NCI-H2196 treated with DMSO at 0.1 percent for 48 hours (cell line): ENCODE data around the gene TBC1D8B.

Experiments used
- DNase-seq: peaks from one replicate; lab custom pipeline; 2025; ENCODE audit not compliant: unreplicated experiment; lab: John Stamatoyannopoulos, UW

Gene TBC1D8B

DNA sequence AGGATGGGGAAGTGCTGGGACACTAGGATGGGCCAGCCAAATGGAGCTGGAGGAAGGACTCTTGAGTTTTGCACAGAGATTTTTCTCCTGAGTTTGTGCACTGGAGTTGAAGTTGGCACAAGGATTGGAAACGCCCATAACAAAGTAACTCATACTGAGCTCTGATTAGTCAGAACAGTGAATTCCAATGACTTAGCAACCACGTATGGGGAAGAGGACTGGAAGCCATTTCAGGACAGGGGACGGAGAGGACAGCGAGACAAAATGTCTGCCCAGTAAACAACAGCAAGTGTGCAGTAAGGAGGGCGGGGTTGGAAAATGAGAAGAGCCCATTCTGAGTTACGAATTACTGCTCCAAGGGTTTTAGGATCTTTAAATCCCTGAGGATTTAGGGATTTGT lies 94.8 kb downstream of the TBC1D8B start:
- DNase-seq: no peak

DNA sequence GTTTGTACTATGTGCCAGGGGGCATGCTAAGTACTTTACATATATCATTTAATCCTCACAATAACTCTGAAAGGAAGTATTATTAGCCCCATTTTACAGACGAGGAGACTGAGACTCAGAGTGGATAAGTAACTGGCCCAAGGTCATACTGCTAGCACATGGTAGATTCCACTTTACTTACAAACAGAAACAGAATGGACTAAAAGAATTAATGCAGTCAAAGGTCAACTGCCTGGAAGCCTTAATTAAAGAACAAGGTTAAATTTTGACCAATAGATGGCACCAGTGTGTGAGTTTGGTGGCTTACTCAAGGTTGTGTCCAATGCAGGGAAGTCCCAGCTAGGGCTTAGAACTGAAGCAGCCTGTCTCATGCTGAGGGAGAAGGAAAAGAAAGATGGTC lies 96.0 kb downstream of the TBC1D8B start:
- peak; percentile 2 for DNase-seq

DNA sequence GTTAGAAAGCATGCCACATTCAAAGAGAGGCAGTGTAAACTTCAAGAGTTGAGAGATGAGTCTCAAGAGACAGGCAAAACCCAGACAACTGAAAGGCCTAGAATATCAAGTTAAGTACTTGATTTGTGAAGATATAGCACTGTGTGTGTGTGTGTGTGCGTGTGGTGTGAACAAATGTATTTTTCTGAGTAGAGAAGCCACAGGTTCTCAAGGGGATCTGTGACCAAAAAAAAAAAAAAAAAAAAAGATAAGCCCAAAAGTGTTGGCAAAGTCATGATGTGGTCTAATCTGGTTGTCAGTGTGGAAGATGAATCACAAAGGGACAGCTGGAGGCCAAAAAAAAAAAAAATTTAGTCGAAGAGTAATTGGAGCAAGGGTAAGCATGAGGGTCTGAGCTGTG lies 96.8 kb downstream of the TBC1D8B start:
- DNase-seq: no peak

DNA sequence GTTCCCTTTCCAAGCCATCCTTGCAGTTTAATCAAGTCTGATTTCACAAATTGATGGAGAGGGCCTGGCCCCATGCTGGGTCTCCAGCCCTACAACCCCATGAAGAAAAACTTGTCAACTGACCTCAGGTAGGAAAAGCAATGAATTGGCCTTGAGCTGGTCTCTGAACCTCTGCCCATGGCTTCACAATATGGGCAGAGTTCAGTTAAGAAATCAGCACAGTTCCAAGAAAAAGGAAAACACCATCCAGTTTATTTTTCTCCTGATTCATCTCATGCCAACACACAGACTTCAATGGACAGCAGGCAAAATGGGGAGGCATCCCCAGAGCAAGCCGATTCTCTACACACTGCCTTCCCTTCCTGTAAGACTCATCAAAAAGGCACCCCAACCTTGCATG lies 97.4 kb downstream of the TBC1D8B start:
- no peak for DNase-seq

DNA sequence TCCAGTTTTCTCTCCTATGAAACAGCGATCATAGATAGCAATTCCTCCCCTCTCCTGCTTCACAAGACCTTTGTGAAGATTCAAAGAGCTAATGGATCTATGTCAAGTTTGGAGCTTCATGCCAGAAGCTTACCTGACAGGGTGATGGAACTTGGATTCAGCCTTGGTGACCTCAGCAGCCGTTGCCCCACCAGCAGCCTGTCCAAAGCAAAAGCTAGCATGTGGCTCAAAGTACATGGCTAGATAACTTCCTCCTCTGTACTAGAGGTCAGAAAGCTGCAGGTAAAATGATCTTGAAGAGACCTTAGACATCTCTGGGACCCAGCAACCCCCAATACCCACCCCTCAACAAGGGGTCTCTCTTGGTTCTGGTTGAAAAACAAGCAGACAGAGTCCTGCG lies 98.9 kb downstream of the TBC1D8B start:
- no peak for DNase-seq

DNA sequence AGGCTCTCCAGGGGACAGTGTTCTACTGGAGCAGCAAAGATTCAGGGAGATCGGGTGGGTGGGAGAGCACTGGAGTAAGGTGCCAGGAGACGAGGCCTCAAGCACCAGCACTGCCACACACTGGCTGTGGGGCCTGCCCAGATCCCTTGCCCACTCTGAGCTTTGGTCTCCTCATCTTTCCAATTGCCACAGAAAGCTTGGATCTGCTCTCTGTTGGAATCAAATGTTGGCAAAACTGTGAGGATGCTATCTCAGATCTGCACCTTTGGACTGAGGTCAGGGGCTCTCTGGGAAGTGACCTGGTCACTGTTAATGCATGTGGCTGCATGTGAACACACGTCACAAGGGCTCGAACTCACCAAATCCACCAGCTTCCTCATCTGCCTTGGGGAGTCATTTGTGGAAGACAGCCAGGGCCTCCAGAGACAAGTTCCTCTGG lies 99.3 kb downstream of the TBC1D8B start:
- no peak for DNase-seq

DNA sequence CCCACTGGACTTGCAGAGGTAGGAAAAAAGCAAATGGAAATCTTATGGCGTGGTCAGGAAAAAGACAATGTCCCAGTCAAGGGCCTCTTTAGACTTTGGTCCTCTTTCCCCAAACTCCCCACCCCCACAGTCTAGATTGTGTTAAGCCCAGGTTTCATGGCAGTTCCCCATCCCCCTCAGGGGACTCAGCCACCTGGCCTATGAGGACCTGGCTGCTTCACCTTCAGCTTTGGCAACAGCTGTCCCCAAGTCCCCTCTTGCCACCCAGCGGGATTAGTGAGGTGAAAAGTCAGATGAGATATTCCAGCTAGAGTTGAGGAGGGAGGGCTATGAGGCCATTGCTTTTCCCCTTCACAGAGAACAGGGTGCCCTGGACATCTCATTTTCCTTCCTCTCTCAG lies 100.2 kb downstream of the TBC1D8B start:
- DNase-seq: no peak

DNA sequence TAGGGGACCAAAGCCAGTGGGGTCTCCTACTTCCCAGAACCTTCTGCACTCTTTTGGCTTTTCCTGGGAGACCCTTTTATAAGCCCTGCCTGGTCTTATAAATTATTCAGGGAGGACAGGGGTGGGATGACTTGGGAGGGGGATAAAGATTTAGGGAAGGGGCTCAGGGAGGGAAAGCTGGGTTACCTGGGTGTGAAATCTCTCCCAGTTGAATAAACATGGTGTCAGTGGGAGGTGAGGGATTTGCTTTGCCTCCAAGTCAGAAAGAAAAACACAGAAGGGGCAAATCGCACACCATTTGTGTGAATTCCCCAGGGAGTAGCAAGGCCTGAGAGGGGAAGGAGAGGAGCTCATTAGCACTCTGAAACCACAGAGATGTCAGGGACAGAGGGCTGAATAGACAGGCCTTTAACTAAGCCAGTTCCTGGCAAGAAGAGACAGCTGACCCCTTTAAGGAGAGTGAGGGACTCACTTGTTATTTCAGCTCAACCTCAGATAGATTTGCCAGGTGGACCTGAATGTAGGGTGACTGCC lies 100.9 kb downstream of the TBC1D8B start, which contains the start of gene RIPPLY1:
RIPPLY1 (minus strand) TSS at position 51 of the 534 bp plus-strand sequence. CDS start 54 bp downstream, outside the sequence.
- no peak for DNase-seq

DNA sequence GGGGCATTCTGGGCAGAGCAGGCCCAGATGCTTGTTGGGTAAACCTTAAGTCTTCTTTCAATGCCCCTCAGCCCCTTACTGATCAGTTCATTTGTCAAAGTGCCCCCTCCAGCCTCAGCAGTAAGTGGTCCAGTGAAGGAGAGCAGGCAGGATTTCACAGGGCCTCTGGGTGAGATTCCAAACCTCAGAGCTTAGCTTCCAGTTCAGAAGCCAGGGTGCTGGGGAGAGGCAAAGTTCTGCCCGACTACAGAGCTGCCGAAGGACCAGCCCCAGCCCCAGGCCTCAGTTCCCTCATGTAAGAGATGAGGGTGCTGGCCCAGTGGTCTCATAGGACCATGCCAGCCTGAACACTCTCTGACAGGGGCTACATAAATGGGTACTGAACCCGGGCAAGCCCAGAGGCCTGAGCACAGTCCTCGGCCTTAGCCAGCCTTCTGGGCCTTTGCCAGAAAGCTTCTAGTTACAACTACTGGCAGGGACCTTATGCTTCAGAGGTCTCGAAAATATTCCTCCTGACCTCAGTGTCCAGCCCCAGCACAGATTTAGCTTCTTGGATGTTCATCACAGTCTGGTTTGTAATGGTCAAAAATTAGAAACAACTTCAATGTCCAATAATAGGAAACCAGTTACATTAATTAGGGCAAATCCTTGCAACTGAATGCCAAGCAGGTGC lies 101.5 kb downstream of the TBC1D8B start:
- DNase-seq: no peak

DNA sequence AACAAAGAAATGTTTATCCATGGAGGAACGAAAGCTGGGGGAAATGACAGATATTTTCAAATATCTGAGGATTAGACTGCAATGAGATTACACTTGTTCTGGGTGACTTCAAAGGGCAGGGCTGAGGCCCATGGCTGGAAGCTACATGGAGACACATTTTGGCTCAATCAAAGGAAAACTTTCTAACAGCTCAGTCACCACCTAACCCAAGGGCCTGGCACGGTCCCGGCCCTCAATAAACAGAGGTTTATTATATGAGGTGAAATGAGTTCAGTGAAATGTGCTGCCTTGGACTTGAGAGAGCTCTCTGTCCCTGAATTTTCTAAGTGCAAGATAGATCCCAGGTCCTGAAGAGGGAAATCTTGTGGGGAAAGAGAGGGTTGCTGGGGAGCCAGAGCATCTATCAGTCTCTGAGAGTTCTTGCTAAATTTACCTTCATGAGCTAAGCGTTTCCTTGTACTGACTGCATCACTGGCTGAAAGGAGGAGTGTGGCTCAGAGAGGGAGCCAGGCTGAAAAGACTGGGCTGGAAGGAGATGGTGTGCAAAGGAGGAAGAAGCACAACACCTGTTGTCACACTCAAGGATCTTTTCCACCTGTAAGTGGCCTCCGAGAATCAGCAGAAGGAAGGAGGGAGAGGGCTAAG lies 102.7 kb downstream of the TBC1D8B start:
- no peak for DNase-seq

DNA sequence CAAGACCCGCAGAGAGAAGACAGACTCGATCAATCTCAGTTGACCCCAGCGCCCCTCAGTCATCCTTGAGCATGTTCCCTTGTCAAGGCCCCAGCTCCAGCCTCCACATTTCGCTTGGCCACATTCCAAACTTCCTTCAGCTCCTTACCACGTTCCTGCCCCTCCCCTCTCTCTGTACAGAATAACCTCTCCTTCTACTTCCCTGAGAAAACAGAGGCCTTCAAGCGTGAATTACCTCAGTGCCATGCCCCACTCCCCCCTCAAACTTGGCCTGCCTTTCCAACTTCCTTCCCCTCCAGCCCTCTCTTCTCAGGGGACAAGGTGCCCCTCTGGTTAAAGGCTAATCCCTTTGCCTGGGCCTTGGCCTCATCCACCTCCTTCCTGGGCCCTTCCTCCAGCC lies 103.9 kb downstream of the TBC1D8B start:
- DNase-seq: no peak

DNA sequence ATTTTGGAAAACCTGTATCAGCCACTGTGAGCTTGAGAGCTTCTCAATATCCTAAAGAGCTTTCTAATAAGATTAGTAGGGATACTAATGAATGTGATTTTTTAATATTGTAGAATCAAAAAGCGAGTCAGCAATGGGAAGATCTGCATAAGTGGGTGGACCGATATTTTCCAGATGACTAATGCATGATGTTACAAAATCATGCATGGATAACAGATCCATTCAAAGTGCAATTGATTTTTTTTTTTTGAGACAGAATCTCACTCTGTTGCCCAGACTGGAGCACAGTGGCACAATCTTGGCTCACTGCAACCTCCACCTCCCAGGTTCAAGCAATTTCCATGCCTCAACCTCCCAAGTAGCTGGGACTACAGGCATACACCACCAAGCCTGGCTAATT lies 110.4 kb downstream of the TBC1D8B start:
- DNase-seq: no peak

DNA sequence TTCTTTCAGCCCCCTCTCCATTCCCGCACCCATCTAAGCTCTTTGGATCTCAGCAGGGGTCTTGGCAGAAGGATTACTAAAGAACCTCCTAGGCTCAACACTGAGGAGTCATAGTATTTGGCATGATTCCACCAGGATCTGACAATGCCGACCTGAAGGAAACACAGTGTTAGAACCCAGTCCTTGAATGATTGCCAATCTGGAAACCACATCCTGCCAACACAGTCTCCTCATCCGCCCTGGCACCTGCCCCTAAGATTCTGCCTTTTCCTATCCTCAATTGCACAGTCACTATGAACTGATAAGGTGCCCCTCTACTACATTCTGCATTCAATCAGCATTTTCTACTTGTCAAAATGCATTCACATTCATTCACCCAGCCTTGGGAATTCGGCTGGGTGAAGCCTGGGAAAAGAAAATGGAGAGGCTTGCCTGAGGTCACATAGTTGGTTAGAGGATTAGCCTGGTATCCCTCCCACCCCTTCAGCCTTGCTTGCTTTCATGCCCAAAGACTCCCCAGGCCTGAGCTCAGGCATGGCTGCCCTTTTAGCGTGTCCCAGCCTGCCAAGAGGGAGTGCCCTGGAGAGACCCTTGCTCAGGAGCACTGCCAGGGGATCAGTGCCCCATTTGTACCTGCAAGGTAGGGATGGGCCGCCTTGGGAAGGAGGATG lies 115.5 kb downstream of the TBC1D8B start:
- peak; percentile 29 for DNase-seq

DNA sequence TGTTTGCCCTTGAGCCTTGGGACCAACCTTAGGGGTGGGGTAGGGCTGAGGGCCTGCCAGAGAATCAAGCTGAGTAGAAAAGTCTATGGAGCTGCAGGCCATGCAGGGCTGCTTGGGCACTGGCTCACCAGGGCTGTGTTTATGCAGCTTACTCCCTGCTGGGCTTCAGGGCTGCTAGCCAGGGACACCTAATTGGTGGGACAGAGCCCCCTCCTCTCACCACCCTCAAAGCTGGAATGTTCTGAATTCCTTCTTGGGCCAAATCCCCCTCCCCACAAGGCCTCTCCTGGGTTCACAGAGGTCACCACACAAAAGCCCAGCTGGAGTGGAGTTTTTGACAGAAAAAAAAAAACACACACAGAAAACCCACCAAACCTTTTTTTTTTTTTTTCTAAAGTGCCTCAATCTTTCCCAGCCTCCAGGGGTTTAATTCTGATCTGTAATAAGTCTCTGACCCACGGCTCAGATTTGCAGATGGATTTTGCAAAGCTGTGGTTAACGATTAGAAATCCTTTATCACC lies 117.5 kb downstream of the TBC1D8B start, which contains the start of gene CLDN2:
CLDN2 (plus strand) TSS at position 471 of the 521 bp plus-strand sequence. CDS start 7,827 bp downstream, outside the sequence.
- no peak for DNase-seq

DNA sequence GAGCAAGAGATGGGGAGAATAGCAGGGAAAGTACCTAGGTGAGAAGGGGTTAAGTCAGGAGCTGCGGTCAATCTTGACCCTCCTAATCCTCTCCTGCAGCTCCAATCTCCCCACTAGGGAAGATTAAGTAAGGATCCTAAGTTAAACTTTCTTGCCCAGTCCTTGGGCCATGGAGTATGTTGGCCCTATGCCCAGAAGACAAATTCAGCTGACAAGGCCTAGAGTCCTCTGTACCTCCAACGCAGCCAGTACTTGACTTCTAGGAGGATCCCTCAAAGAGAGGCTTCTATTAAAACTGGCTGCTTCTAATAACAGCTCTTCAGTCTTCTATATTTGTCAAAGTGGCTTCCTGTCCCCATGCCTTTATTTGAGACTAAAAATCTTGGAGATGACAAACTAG lies 119.2 kb downstream of the TBC1D8B start:
- no peak for DNase-seq
